Fibroblast of skin of scalp (primary cell): ENCODE results near the gene APBA3. TPM values are rescaled to one million over a fixed set of nuclear protein-coding genes. Genes with fewer than 3 reads are reported as not detected.

Experiments
- DNase-seq: peaks from one replicate; pipeline ENCODE4 v3.0.0-alpha.2; 2013
- polyA plus RNA-seq, 2 experiments: library from polyadenylated mRNA; unstranded; fragments of 120-200 nt; gene quantifications; one replicate each; pipeline ENCODE4 v1.2.1, GENCODE V29; 2013; ENCODE audit not compliant: insufficient read length in 2 of 2

Gene APBA3
- 13.2 TPM for polyA plus RNA-seq (2013, experiment 1 of 2; ENCODE audit: insufficient read length)
- 13.6 TPM for polyA plus RNA-seq (2013, experiment 2 of 2; ENCODE audit: insufficient read length)

DNA sequence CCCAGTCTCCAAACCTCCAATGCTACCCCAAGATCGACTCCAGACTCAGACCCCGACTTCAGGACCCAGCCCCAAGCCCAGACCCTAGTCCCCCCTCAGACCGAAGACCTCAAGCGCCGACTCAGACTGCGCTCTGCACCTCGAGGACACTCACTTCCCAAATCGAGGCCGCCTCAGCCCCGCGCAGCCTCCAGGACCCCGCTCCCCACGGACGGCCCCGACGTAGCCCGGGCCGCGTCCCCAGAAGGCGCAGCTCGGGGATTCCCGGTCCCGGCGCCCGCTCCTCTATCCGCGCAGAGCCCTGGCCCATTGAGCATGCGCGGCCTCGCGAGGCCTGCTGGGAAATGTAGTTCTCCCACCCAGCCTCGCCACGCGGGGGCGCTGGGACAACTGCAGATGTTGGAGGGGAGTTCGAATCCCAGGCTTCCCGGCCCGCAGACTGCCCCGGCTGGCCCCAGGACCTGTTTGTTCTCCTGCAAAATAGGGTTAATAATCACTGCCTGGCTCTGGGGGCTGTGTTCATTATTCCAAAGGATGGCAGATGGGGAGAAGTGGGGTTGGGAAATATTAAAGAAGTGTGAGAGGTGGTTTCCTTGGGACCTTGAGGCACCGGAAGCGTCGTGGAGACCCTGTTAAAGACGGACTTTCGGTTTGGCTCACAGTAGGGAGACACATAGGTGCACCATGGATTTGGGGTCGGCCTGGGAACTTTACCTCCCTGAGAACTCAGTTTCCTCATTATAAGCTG lies at the start of gene APBA3:
APBA3 (minus strand) TSS at position 311 of the 748 bp plus-strand sequence. CDS start 1,428 bp downstream, outside the sequence.
- peak; percentile 90 for DNase-seq

DNA sequence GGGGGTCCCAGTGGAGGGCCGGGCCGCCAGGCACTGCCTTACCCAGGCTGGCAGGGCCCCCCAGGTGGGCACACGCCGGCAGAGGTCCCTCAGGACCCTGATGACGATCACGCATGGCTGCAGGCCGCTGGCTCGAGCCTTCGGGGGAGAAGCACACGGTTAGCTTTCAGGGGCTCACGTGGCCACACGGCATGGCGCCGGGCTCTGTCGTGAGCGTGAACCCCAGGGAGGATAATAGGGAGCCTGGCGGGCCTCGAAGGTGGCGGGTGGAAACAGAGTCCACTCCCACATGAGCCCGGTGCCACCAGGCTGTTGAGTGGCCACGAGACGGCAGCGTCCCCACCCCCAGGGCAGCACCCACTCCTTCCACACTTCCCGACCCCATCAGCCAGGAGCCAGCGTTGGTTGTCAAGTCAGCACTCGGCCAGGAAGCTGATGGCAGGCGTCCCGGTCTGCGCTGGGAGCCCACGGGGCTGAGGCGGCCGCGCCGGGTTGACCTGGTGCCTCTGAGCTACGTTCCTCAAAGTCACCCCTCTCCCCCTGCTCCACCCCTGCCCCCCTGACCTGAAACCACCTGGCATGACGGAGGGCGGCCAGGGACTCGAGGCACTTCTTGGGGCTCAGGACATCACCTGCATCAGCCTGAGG lies 49.3 kb upstream of the APBA3 start:
- DNase-seq: no peak

GRCh38 chr19:3809881-3810707 lies 48.6 kb upstream of the APBA3 start:
- DNase-seq: no peak

- no peak for DNase-seq
Measured at GRCh38 chr19:3808420-3809143, 47.1 kb upstream of the APBA3 start.

- DNase-seq: no peak
Measured at GRCh38 chr19:3807574-3808354, 46.3 kb upstream of the APBA3 start.

GRCh38 chr19:3807131-3807480 lies 45.6 kb upstream of the APBA3 start:
- DNase-seq: no peak

DNA sequence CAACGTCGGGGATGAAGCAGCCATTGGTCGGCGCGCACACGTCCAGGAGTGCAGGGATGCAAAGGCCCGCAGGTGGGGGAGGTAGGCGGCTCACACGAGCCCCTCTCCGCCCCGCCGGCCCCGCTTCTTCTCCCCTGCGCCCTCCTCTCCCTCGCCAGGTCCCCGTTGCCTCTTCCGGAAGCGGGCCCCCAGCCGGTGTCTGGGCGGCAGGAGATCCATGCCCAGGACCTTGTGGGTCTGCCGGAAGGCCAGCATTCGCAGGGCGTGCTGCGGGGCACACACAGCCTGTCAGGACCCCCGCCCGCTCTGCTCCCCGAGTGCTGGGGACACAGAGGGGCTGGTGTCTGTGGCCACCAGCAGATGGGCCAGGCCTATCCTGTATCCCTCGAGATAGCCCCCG lies 44.4 kb upstream of the APBA3 start:
- no peak for DNase-seq

- no peak for DNase-seq
Measured at GRCh38 chr19:3804429-3804828, 42.9 kb upstream of the APBA3 start.

- DNase-seq: no peak
Measured at GRCh38 chr19:3803986-3804385, 42.5 kb upstream of the APBA3 start.

DNA sequence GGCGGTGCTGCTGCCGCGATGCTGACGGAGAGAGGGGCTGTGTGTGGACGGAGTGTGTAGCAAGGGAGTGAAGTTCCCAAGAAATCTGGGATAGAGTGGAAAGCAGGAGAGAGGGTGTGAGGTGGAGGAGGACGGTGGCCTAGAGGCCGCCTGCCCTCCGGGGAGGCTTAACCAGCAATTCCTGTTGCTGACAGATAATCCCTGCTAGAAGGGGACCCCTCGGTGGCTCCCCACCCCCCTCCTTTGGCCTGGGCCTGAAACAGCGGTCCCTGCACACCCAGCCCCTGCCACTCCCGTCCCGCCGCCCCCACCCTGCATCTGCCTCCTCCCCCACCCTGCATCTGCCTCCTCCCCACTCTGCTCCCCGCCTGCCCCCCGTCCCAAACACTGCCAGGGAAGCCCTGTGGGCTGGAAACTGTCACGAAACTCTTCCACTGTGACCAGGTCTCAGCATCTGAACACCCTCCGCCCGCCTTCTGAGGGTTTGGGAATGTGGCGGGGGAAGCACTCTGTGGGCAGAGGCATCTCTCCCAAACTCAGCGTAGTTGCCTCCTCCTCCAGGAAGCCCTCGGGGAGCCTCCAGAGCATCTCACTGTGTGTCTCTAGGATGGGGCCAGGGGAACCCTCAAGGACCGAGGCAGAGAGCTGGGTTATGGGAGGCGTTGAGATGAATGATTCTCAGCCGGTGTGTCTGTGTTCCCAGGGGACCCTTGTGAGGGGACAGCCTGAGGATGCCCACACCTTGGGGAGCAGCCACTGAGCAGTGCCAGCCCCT lies 41.8 kb upstream of the APBA3 start:
- no peak for DNase-seq

DNA sequence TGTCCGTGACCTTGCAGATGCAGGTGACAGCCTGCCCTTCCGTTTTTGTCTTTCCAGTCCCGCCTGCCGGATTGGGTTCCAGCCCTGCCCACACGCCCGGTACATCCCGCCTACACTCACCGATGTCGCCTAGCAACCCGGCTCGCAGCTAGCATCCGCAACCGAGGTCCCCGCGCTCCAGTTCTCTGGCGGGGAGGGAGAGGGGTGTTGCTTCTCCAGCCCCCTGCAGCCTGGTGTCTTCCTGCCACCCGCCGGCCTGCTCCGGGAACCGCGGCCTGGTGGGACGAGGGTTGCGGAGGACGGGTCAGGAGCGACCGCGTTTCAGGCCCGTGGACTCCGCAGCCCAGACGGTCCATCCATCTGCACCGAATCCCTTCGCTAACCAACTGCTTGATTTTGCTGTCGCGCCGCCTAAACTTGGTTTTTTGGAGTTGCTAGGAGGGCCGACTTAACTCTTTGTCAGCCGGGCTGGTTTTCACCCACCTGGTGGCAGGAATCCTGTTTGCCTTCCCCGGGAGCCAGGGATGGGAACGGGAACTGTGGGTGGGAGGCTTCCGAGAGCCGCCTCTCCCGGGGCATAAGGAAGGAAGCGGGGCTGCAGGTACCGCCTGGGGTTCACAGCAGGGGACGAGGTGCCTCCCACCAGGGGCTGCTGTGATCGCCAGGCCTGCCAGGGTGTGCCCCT lies 40.1 kb upstream of the APBA3 start:
- DNase-seq: no peak

DNA sequence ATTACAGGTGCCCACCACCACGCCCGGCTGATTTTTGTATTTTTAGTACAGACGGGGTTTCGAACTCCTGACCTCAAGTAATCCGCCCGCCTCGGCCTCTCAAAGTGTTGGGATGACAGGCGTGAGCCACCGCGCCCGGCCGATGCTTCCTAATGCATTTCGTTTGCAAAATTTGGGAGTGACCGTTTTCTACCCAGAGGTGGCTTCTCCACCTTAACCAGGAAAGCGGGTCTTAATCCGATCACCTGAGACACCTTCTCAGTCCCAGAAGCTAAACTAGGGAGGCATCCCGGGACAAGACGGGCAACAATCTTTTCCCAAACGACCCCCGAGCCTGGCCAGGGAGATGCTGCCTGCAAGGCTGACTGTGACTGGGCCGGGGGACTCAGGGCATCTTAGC lies 39.5 kb upstream of the APBA3 start:
- no peak for DNase-seq

DNA sequence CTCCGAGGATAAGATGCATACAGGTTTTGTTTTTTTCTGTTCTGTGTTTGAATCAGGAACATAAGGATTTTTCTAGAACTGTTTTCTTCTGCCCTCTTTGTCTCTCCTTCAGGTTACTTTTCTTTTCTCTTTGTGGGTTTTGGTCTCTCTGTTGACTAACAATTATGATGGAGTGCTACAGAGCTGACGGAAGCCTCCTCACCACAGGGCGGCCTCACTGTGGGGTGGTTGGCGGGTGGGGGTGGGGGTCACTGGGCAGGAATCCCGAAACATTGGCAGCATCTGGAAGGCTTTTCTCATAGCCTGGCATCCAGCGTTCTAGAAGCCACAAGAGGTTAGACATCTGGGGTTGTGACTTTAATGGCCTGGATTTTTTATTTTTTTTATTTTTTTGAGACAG lies 36.6 kb upstream of the APBA3 start:
- no peak for DNase-seq

DNA sequence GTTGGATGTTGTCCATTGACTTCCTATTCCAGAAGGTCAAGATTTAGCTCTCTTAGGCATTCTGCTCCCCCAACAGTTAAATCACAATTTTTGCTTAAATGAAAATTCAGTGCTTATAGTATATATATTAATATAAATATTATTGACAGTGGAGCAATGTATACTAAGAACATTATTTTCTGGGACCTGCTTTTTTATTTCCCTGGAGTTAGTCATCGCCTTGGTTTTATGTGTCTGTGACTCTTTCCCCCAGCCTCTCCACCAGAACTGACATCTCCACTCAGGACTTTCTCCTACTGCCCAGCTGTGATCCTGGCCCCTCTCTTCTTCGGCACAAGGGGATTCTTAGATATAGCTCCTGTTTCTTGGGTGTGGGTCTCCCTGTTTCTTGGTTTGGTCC lies 34.9 kb upstream of the APBA3 start:
- DNase-seq: no peak

GRCh38 chr19:3793799-3794198 lies 32.3 kb upstream of the APBA3 start:
- no peak for DNase-seq

- DNase-seq: no peak
Measured at GRCh38 chr19:3792114-3792513, 30.6 kb upstream of the APBA3 start.

DNA sequence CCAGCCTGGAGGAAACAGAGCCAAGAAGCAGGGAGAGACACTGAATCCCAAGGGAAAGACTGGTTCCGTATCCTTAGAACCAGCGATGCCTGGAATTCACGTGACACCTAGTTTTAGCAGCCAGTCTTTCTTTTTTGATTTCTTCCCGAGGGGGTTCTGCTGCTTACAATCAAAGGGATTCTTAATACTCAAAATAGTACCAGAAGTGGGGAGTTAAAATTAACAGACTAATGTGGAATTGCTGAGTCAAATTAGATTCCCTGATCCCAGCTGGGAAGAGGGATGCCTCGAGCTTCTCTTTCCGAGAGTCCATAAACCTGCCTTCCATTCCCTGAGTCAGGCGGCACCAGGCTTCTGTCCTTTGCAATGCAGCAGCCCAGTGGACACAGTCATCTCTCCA lies 29.4 kb upstream of the APBA3 start:
- no peak for DNase-seq

GRCh38 chr19:3790209-3790734 lies 28.8 kb upstream of the APBA3 start:
- no peak for DNase-seq

DNA sequence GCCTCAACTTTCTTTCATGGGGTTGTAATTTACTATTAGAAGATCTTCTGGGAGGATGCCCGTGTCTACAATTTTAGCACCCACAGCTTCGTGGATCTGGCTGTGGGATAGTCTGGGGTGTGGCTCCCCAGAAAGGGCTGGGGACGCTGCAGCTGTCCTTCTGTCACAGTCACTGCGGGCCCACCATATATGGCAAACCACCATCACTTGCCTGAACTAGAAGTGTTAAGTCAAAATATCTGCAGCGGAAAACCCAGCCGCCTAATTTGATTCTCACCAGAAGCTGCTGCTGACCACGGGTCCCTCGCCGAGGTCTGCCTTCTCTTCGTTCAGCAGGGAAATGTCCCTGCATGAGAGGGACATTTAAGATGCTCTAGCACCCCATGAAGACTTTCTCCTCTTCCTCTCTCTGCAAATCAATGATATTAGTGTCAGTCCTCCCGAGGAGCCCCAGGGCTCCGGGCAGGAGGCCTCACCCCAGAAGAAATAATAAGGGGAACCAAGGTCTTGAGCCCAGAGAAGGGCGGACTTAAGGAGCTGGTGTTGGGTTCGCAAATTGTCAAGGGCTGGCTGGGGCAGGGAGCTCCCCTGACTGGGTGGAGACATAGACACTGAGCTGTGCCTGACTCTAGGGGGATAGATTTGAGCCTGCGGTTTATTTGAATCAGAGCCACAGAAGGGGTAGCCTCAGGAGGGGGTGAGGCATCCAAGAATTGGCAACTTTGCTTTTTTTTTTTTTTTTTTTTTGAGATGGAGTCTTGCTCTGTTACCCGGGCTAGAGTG lies 27.7 kb upstream of the APBA3 start:
- no peak for DNase-seq
